Loucy (cell line): ENCODE results near the gene ANXA4.

Source experiments
- EZH2phosphoT487 ChIP-seq: fragments of 200-600 bp; IDR thresholded peaks from 2 replicates; pipeline ENCODE4 v1.6.1; 2018; ENCODE audit warnings: antibody characterized with exemption, mild to moderate bottlenecking, moderate library complexity, borderline replicate concordance
- TF ChIP-seq, protein P1 (sequence below): fragments of 200-600 bp; sonication (generic); conservative IDR thresholded peaks from 2 replicates; pipeline ENCODE4 v1.5.1; 2014; ENCODE audit warnings: mild to moderate bottlenecking, antibody characterized with exemption, low read length

GRCh38 chr2:69858261-69858660 lies 116.3 kb downstream of the ANXA4 start:
- TF ChIP-seq, protein P1, sequence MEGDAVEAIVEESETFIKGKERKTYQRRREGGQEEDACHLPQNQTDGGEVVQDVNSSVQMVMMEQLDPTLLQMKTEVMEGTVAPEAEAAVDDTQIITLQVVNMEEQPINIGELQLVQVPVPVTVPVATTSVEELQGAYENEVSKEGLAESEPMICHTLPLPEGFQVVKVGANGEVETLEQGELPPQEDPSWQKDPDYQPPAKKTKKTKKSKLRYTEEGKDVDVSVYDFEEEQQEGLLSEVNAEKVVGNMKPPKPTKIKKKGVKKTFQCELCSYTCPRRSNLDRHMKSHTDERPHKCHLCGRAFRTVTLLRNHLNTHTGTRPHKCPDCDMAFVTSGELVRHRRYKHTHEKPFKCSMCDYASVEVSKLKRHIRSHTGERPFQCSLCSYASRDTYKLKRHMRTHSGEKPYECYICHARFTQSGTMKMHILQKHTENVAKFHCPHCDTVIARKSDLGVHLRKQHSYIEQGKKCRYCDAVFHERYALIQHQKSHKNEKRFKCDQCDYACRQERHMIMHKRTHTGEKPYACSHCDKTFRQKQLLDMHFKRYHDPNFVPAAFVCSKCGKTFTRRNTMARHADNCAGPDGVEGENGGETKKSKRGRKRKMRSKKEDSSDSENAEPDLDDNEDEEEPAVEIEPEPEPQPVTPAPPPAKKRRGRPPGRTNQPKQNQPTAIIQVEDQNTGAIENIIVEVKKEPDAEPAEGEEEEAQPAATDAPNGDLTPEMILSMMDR, result no peak
- TF ChIP-seq EZH2phosphoT487, result no peak
